PC-9 (cell line): Measurements from ENCODE around the gene MYMK. TPM values are rescaled to one million over a fixed set of nuclear protein-coding genes. Genes with fewer than 3 reads are reported as not detected.

ENCODE experiments used
- BruUV-seq: library from RNA; stranded (reverse); fragments of 400-500 nt; replicated peaks from 2 replicates; lab custom pipeline; 2021; lab: Mats Ljungman, UMichigan
- CTCF ChIA-PET: fragments of 300-600 bp; sonication (Branson Sonifier 250); formaldehyde crosslinking; loops from one replicate; lab custom pipeline; 2022; ENCODE audit warnings: antibody characterized with exemption; lab: Charles Lee
- POLR2A ChIA-PET: fragments of 300-600 bp; sonication (Branson Sonifier 250); formaldehyde crosslinking; loops from one replicate; lab custom pipeline; 2022; ENCODE audit warnings: antibody characterized with exemption; ENCODE audit not compliant: unreplicated experiment; lab: Charles Lee
- DNase-seq, 2 experiments: peaks; one replicate each; pipeline versions ENCODE4 v3.0.0 to v3.0.0-alpha.2; 2015 to 2022; ENCODE audit warnings: mixed read lengths in 1 of 2
- H2AFZ ChIP-seq: fragments of 200-600 bp; sonication (generic); 2 replicates; pipeline ENCODE4 v1.8.1; 2017; ENCODE audit warnings: antibody characterized with exemption
- H3F3A ChIP-seq: fragments of 200-600 bp; sonication (generic); 2 replicates; pipeline ENCODE4 v1.8.1; 2017; ENCODE audit warnings: antibody characterized with exemption, mild to moderate bottlenecking, low read depth; ENCODE audit not compliant: insufficient read depth
- H3K27ac ChIP-seq: fragments of 200-600 bp; sonication (generic); 2 replicates; pipeline ENCODE4 v1.6.1; 2016; ENCODE audit warnings: mixed run types
- H3K27me3 ChIP-seq: fragments of 200-600 bp; sonication (generic); 2 replicates; pipeline ENCODE4 v1.6.1; 2016; ENCODE audit warnings: low read depth, mixed run types; ENCODE audit not compliant: insufficient read depth
- H3K36me3 ChIP-seq: fragments of 200-600 bp; sonication (generic); 2 replicates; pipeline ENCODE4 v1.6.1; 2016; ENCODE audit warnings: low read depth, mixed run types
- H3K4me1 ChIP-seq: fragments of 200-600 bp; sonication (generic); replicated peaks from 2 replicates; pipeline ENCODE4 v1.6.1; 2016; ENCODE audit warnings: mixed run types; ENCODE audit not compliant: insufficient read depth
- H3K4me2 ChIP-seq: fragments of 200-600 bp; sonication (generic); 2 replicates; pipeline ENCODE4 v1.6.1; 2017; ENCODE audit warnings: mixed run types
- H3K4me3 ChIP-seq: fragments of 200-600 bp; sonication (generic); 2 replicates; pipeline ENCODE4 v1.6.1; 2016; ENCODE audit warnings: mixed run types
- H3K79me2 ChIP-seq: fragments of 200-600 bp; sonication (generic); 2 replicates; pipeline ENCODE4 v1.6.1; 2017; ENCODE audit warnings: low read depth, mixed run types
- H3K9me2 ChIP-seq: fragments of 200-600 bp; sonication (generic); 2 replicates; pipeline ENCODE4 v1.8.1; 2017; ENCODE audit warnings: mild to moderate bottlenecking; ENCODE audit not compliant: insufficient read depth
- H3K9me3 ChIP-seq: fragments of 200-600 bp; sonication (generic); 2 replicates; pipeline ENCODE4 v1.8.1; 2016; ENCODE audit warnings: low read depth; ENCODE audit not compliant: insufficient read depth
- H4K20me1 ChIP-seq: fragments of 200-600 bp; sonication (generic); 2 replicates; pipeline ENCODE4 v1.8.1; 2017; ENCODE audit not compliant: insufficient read depth
- EZH2 ChIP-seq: fragments of 200-600 bp; sonication (generic); IDR thresholded peaks from 2 replicates; pipeline ENCODE4 v1.8.0; 2017; ENCODE audit warnings: antibody characterized with exemption, low read depth
- intact Hi-C: fragments of 100-400 bp; cut with micrococcal nuclease; formaldehyde crosslinking; loops from one replicate; pipeline ENCODE4 v1.10.0; 2022; ENCODE audit not compliant: unreplicated experiment
- total RNA-seq: library from RNA; stranded (reverse); gene quantifications from 2 replicates; pipeline ENCODE4 v1.2.3, GENCODE V29; 2021
- TF ChIP-seq, protein P1 (sequence below): fragments of 200-600 bp; sonication (generic); conservative IDR thresholded peaks from 2 replicates; pipeline ENCODE4 v1.6.1; 2017; ENCODE audit warnings: mixed run types, antibody characterized with exemption, mild to moderate bottlenecking, moderate library complexity

The MYMK gene
- total RNA-seq, 1 experiment from 2014 or later: not detected

DNA sequence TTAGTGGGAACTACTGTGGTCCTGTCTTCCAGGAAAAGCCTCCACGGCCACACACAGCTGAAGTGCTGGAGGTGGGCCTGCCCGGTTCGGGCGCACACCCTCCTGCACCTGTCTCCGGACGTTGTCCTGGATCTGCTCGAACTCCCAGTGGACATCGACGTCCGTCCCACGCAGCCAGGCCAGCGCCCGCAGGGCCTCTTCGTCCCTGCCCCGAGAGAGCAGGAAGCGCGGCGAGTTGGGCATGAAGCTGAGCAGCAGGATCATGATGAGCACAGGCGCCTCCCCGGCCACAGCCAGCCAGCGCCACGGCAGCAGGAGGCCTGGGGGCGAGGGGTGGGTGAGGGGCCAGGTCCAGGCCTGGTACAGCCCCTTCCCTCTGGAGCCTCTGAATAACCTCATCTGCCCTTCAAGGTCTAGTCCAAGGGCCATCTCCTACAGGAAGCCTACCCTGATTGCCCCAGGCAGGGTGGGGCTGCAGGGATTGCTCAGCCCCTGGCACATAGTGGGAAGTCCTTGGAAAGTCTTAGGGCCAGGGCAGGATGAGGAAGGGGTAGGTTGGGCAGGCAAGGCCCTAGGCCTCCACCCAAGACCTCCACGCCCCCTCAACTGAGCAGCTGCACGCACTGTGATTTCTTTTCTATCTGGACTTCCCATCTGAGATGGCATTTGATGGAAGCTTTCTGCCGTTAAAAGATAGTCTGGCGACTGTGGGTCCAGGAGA is 49.3 kb downstream of the MYMK start:
- POLR2A ChIA-PET: no interaction called here
- Histone ChIP-seq H3K9me3 (no peaks in the 10 kb centered on the region), H4K20me1 (no peaks in the 10 kb centered on the region; the same call in 1 of the 2 replicates), H3K79me2 (no peaks in the 10 kb centered on the region), H3K36me3 (no peaks in the 10 kb centered on the region), H3K27ac (no peak overlapping the region), H3K27me3 (no peaks in the 10 kb centered on the region), H3K4me2 (no peak overlapping the region), H2AFZ (no peak overlapping the region), H3K4me1 (peaks cover 13% of the 10 kb centered on the region; the same call in 1 of the 2 replicates), H3F3A (no peaks in the 10 kb centered on the region; the same call in 1 of the 2 replicates), H3K9me2 (no peaks in the 10 kb centered on the region), H3K4me3 (no peak overlapping the region)
- no TSS peak for BruUV-seq
- intact Hi-C loops: no loop called here
- TF ChIP-seq EZH2: no peak
- TF ChIP-seq, protein P1, sequence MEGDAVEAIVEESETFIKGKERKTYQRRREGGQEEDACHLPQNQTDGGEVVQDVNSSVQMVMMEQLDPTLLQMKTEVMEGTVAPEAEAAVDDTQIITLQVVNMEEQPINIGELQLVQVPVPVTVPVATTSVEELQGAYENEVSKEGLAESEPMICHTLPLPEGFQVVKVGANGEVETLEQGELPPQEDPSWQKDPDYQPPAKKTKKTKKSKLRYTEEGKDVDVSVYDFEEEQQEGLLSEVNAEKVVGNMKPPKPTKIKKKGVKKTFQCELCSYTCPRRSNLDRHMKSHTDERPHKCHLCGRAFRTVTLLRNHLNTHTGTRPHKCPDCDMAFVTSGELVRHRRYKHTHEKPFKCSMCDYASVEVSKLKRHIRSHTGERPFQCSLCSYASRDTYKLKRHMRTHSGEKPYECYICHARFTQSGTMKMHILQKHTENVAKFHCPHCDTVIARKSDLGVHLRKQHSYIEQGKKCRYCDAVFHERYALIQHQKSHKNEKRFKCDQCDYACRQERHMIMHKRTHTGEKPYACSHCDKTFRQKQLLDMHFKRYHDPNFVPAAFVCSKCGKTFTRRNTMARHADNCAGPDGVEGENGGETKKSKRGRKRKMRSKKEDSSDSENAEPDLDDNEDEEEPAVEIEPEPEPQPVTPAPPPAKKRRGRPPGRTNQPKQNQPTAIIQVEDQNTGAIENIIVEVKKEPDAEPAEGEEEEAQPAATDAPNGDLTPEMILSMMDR: no peak
- no peak for DNase-seq
- CTCF ChIA-PET: no interaction called here

DNA sequence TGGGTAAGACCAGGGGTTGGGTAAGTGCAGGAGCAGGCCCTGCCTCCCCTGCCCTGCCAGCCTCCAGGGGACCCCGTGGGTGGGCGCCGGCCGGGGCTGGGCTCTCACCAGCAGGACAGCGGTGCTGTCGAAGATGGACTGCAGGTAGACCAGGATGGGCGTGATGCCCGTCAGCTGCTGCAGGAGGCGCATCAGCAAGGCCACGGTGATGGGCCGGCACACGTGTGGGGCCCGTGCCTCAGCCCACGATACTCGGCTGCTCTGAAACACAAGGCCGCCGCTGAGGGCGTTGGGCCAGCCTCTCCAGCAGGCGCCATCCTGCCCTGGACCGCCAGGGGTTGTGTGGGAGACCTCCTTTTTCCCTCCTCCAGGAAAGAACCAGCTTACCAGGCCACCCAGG is 49.9 kb downstream of the MYMK start:
- Histone ChIP-seq H3K4me2 (no peak overlapping the region), H3K27ac (no peak overlapping the region), H3K9me3 (no peaks in the 10 kb centered on the region), H3K4me3 (no peak overlapping the region), H4K20me1 (no peaks in the 10 kb centered on the region; the same call in 1 of the 2 replicates), H3K36me3 (no peaks in the 10 kb centered on the region), H3K4me1 (peaks cover 11% of the 10 kb centered on the region; the same call in 1 of the 2 replicates), H3F3A (no peaks in the 10 kb centered on the region; the same call in 1 of the 2 replicates), H2AFZ (no peak overlapping the region), H3K9me2 (no peaks in the 10 kb centered on the region), H3K79me2 (no peaks in the 10 kb centered on the region), H3K27me3 (no peaks in the 10 kb centered on the region)
- CTCF ChIA-PET: no interaction called here
- no TSS peak for BruUV-seq
- POLR2A ChIA-PET: interaction anchor here (0.6 kb wide), 1 partner anchor 15 kb away, joined by 4 read pairs; no protein-coding TSS in a partner anchor
- TF ChIP-seq, protein P1: no peak
- no peak for TF ChIP-seq EZH2
- DNase-seq: no peak
- intact Hi-C loops: no loop called here

DNA sequence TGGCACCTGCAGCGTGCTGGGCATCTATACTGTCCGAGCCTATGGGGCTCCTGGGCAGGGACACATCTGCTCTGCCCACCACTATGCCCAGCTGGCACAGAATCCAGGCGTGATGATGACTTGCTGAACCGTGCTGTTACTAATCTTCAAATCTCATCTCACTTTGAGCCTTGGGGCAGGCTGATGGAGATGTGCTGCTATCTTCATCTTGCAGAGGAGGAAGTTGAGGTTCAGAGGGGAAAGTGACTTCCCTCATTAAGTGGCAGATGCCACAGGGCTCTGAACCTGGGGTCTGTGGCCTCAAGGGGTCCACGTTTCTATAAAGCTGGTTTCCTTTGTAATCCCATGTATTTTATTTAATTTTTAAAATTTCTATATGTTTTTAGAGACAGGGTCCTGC is 50.5 kb downstream of the MYMK start:
- H3K27me3 ChIP-seq: no peaks in the 10 kb centered on the region
- intact Hi-C loops: no loop called here
- H3K27ac ChIP-seq: no peak overlapping the region
- H3K9me2 ChIP-seq: no peaks in the 10 kb centered on the region
- no peak overlapping the region for H3K4me3 ChIP-seq
- no peak overlapping the region for H2AFZ ChIP-seq
- H3K9me3 ChIP-seq: no peaks in the 10 kb centered on the region
- POLR2A ChIA-PET: interaction anchor here (0.6 kb wide), 1 partner anchor 15 kb away, joined by 4 read pairs; no protein-coding TSS in a partner anchor
- DNase-seq: no peak
- no peak overlapping the region for H3K4me2 ChIP-seq
- CTCF ChIA-PET: no interaction called here
- no peaks in the 10 kb centered on the region; the same call in 1 of the 2 replicates for H3F3A ChIP-seq
- TF ChIP-seq EZH2: no peak
- TF ChIP-seq, protein P1: no peak
- H4K20me1 ChIP-seq: no peaks in the 10 kb centered on the region; the same call in 1 of the 2 replicates
- 0 out of 2 replicates have a peak, but pooled peaks cover 6% of the 10 kb centered on the region for H3K4me1 ChIP-seq
- BruUV-seq: no TSS peak
- H3K79me2 ChIP-seq: no peaks in the 10 kb centered on the region
- no peaks in the 10 kb centered on the region for H3K36me3 ChIP-seq
